Psoas muscle (tissue), 8 donors: ENCODE data around the gene ANKRD18B. TPM values are rescaled to one million over a fixed set of nuclear protein-coding genes. Genes with fewer than 3 reads are reported as not detected.
A peak's percentile ranks its signal among the peaks of the same experiment; 100 is the strongest.

Source experiments
- ATAC-seq, 4 donors: fragments of 200-7000 bp; cut with Tn5 transposase; one replicate each; pipeline ENCODE4 v1.9.1; 2020; ENCODE audit warnings: moderate library complexity in 3 of 4, mild to moderate bottlenecking in 2 of 4
- DNase-seq, 2 donors: peaks; one replicate each; pipeline ENCODE4 v3.0.0-alpha.2; 2020
- H3K27ac ChIP-seq: fragments of 200-600 bp; one replicate; pipeline ENCODE4 v1.8.0; 2022
- H3K27me3 ChIP-seq, 3 donors: fragments of 200-600 bp in 1 of 3; one replicate each; pipeline versions ENCODE4 v1.6.1 to v1.8.0; 2013 to 2022; ENCODE audit warnings: low read length in 2 of 3, mild to moderate bottlenecking in 2 of 3, moderate library complexity in 1 of 3; ENCODE audit not compliant: insufficient read depth in 3 of 3
- H3K36me3 ChIP-seq, 2 donors: fragments of 200-600 bp in 1 of 2; one replicate each; pipeline versions ENCODE4 v1.6.1 to v1.8.0; 2013 to 2022; ENCODE audit warnings: low read depth in 1 of 2, mild to moderate bottlenecking in 1 of 2, moderate library complexity in 1 of 2; ENCODE audit not compliant: insufficient read depth in 1 of 2
- H3K4me1 ChIP-seq: fragments of 200-600 bp; one replicate; pipeline ENCODE4 v1.8.0; 2022
- H3K4me3 ChIP-seq: fragments of 200-600 bp; one replicate; pipeline ENCODE4 v1.8.0; 2022; ENCODE audit warnings: mild to moderate bottlenecking
- H3K9me3 ChIP-seq: fragments of 200-600 bp; one replicate; pipeline ENCODE4 v1.8.0; 2022
- CTCF ChIP-seq: fragments of 200-600 bp; IDR thresholded peaks from one replicate; pipeline ENCODE4 v1.8.0; 2022; ENCODE audit warnings: antibody characterized with exemption
- WGBS, 3 donors: extraction: QIAGEN DNeasy Blood & Tissue Kit; methylation state at CpG; one replicate each; pipeline versions ENCODE4 v1.1.6 to v1.1.7; 2013; 5-methylcytosine and 5-hydroxymethylcytosine counted together
- intact Hi-C, 2 donors: fragments of 100-400 bp; cut with DNase I; formaldehyde crosslinking; loops; one replicate each; pipeline versions ENCODE4 v1.11.0 to v1.14.2; 2022
- polyA plus RNA-seq, 3 donors: library from polyadenylated mRNA; stranded (reverse); fragments of 200-250 nt; gene quantifications; one replicate each; pipeline ENCODE4 v1.2.3, GENCODE V29; 2013
- total RNA-seq, 4 donors: library from RNA; stranded (reverse); fragmentation: NEBNext Ultra II Directional in 2 of 4; extraction: Animal tissue kit (Norgen Biotek cat#: 25700) in 2 of 4; gene quantifications; one replicate each; pipeline versions ENCODE4 v1.2.1 to v1.2.4, GENCODE V29; 2021 to 2023
- donor health status: healthy with polysubstance abuse.
- donor health status: DM: no; HTN: no; CAD: no; lungs with moderate emphysema.
- donor health status: Bipolar disorder and iron deficiency.
- donor health status: healthy.
- donor health status: DM: yes; HTN: yes; CAD: no.
- donor health status: DM: no; HTN: no; CAD: no.
- donor health status: DM: no; HTN: no; CAD: no.
- donor health status: DM: yes; HTN: yes; CAD: no.

Gene ANKRD18B
- total and polyA plus RNA-seq, 7 donors, result 0.01 to 0.43 (median 0.25) TPM; not detected in 2

- 31 to 52% (median 32%) methylated on average over 10 of the region's 10 CpGs for WGBS, 3 donors
Measured at GRCh38 chr9:33620738-33621439, 96.8 kb downstream of the ANKRD18B start.

More at GRCh38 chr9:33620738-33621439, 96.8 kb downstream of the ANKRD18B start:
- H3K36me3 ChIP-seq, result no peaks in the 10 kb centered on the region
- intact Hi-C loops, result loop anchor here in 1 of 2 donors (10.0 kb wide), 1 partner anchor 216 kb away; the partner anchor contains the start of gene AQP7
- no peak for TF ChIP-seq CTCF
- ATAC-seq (peak; percentile 41 to 80 (median 74)), DNase-seq (no peak)
- peak overlapping the region; percentile 15 for H3K4me3 ChIP-seq
- peaks cover 16% of the 10 kb centered on the region for H3K4me1 ChIP-seq
- H3K9me3 ChIP-seq, result no peaks in the 10 kb centered on the region
- peak overlapping the region; percentile 34 for H3K27ac ChIP-seq
- H3K27me3 ChIP-seq, result peaks cover 0 to 2% (median 0%) of the 10 kb centered on the region in 3 donors

Other genes starting within 250 kb of the ANKRD18B start
- gene NFX1, start 233.7 kb upstream of the ANKRD18B start, total RNA-seq, result 10 to 100 TPM; 33.8 to 59.2 (median 46.1) TPM
- 10 to 100 TPM; 20.9 to 33.4 (median 26.8) TPM for gene NFX1, start 233.7 kb upstream of the ANKRD18B start, polyA plus RNA-seq
- gene AQP7, start 121.7 kb upstream of the ANKRD18B start, total RNA-seq, result 10 to 100 TPM in 3 of 4 donors, 1 to 10 TPM in 1; 8.6 to 45.0 (median 15.7) TPM
- 10 to 100 TPM in 2 of 3 donors, 1 to 10 TPM in 1; 8.6 to 10.8 (median 10.7) TPM for gene AQP7, start 121.7 kb upstream of the ANKRD18B start, polyA plus RNA-seq
- 10 to 100 TPM in 2 of 4 donors, 1 to 10 TPM in 2; 4.7 to 12.0 (median 8.4) TPM for gene AQP3, start 76.7 kb upstream of the ANKRD18B start, total RNA-seq
- 1 to 10 TPM; 2.5 to 3.6 (median 3.1) TPM for gene AQP3, start 76.7 kb upstream of the ANKRD18B start, polyA plus RNA-seq
- 10 to 100 TPM; 18.8 to 39.9 (median 33.1) TPM for gene NOL6, start 50.3 kb upstream of the ANKRD18B start, total RNA-seq
- gene NOL6, start 50.3 kb upstream of the ANKRD18B start, polyA plus RNA-seq, result 10 to 100 TPM; 24.6 to 37.2 (median 34.3) TPM